ENCODE results near the gene JAKMIP1.

GRCh38 chr4:6204871-6205566 is 4.7 kb upstream of the JAKMIP1 start:
- TF ChIP-seq CTCF (IDR thresholded peaks at IDR 0.05) (no peak), POLR2A (IDR thresholded peaks at IDR 0.05) (no peak)
